ENCODE measurements around the gene TMEM50B.
A peak's percentile ranks its signal among the peaks of the same experiment; 100 is the strongest.

DNA sequence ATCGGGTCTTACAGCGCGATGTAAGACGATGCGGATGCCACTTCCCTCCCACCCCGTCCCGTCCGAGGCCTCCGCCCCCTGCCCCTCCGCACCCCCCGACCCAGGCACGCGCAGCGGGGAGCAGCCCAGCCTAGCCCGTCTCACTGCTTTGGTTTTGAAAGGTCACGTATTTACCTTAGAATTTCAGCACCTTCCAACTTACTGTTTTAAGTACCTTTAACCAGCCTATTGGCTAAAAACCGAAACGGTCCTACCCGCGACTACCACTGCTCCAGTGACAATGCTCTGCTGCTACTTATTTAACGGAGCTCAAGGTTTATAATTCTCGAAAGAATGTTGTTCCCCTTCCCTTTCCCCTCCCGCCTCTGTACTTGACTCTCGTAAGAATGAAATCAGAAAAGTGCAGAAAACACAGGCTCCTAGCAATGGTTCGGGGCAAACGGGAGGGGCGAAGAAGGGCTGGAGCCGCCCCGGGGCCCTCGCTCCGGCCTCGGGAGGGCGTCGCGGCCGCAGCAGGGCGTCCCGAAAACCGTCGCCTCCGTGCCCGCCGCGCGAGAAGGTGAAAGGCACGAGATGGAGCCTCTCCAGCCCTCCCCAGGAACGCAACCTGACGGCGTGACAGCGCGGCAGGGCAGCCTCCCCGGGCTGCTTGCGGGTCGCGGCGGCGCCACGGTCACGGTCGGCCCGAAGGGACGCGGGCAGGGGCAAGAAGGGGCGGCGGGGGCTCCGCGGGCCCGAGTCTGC is 667 bp downstream of the TMEM50B start:
- TF ChIP-seq, protein P1, sequence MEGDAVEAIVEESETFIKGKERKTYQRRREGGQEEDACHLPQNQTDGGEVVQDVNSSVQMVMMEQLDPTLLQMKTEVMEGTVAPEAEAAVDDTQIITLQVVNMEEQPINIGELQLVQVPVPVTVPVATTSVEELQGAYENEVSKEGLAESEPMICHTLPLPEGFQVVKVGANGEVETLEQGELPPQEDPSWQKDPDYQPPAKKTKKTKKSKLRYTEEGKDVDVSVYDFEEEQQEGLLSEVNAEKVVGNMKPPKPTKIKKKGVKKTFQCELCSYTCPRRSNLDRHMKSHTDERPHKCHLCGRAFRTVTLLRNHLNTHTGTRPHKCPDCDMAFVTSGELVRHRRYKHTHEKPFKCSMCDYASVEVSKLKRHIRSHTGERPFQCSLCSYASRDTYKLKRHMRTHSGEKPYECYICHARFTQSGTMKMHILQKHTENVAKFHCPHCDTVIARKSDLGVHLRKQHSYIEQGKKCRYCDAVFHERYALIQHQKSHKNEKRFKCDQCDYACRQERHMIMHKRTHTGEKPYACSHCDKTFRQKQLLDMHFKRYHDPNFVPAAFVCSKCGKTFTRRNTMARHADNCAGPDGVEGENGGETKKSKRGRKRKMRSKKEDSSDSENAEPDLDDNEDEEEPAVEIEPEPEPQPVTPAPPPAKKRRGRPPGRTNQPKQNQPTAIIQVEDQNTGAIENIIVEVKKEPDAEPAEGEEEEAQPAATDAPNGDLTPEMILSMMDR (conservative IDR thresholded peaks at IDR 0.05; ENCODE audit: low read length), result 0 out of 2 replicates have a peak, but pooled peaks have one; percentile 14
- TF ChIP-seq EZH2phosphoT487 (IDR thresholded peaks at IDR 0.05; ENCODE audit: borderline replicate concordance), result no peak

Data from Loucy (cell line).